ENCODE results near the gene PIK3C3. TPM values are rescaled to one million over a fixed set of nuclear protein-coding genes. Genes with fewer than 3 reads are reported as not detected.

The PIK3C3 gene
- total and polyA plus RNA-seq, 5 donors = 18.0 to 40.6 (median 38.7) TPM

DNA sequence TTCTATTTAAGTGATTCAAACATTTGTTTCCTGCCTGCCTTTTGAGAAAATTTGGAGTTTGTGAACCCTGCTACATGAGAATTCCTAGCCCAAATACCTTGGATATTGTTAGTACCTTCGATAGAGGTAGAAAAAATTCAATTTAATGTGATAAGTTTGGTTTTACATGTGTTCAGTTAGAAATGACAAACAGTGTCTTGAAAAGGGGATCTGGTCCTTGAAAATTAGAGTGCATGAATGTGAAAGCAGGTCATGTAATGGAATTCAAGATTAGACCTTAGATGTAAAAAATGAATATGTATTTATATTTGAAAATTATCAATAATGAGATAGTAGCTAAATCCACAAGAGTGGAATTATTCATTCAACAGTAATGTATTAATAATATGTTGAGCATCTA lies 70.5 kb downstream of the PIK3C3 start:
- no peak for DNase-seq
- WGBS = 93% methylated on average over 1 of the region's 1 CpG

DNA sequence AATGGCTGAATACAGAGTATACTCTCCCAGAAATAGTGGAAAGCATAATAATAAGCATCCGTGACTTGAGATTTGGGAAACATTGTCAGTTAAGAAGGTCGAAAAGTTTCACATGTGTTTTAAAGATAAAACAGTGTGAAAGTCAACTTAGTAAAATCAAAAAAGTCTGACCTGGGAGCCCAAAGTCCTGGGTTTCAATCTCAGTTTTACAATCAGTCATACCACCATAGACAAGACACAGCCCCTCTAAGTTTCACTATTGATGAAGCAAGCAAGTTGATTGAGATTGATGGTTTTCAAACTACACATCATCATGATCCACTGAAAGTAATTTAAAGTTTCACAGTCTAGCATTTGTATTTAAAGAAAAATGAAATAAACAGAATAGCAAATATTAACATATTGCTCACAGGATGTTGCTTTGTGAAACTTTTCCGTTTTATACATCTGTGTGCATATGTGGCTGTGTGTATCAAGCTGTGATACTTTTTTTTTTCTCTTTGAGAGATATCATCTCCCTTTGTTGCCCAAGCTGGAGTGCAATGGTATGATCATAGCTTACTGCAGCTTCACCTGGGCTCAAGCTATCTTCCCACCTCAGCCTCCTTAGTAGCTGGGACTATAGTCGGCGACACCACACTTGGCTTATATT lies 71.1 kb downstream of the PIK3C3 start:
- no peak overlapping the region for H3K4me3 ChIP-seq (ENCODE audit: low read length)
- no peaks in the 10 kb centered on the region for H3K4me1 ChIP-seq (ENCODE audit: control insufficient read depth, insufficient read depth, low read length)
- H3K27ac ChIP-seq (ENCODE audit: low read length) = no peak overlapping the region
- intact Hi-C loops (cut with DNase I) = no loop called here
- no peak for ATAC-seq
- H3K27me3 ChIP-seq (ENCODE audit: control insufficient read depth, insufficient read depth) = no peaks in the 10 kb centered on the region
- H3K9me3 ChIP-seq (ENCODE audit: control insufficient read depth, low read length) = no peaks in the 10 kb centered on the region
- no peak for DNase-seq
- WGBS = 93% methylated on average over 5 of the region's 5 CpGs

More for the DNA sequence above, 70.5 kb downstream of the PIK3C3 start:
- Histone ChIP-seq H3K9me3 (ENCODE audit: control insufficient read depth, low read length) (no peaks in the 10 kb centered on the region), H3K27ac (ENCODE audit: low read length) (no peak overlapping the region), H3K4me3 (ENCODE audit: low read length) (no peak overlapping the region), H3K4me1 (ENCODE audit: control insufficient read depth, insufficient read depth, low read length) (no peaks in the 10 kb centered on the region), H3K27me3 (ENCODE audit: control insufficient read depth, insufficient read depth) (no peaks in the 10 kb centered on the region)
- intact Hi-C loops (cut with DNase I) = no loop called here
- no peak for ATAC-seq

DNA sequence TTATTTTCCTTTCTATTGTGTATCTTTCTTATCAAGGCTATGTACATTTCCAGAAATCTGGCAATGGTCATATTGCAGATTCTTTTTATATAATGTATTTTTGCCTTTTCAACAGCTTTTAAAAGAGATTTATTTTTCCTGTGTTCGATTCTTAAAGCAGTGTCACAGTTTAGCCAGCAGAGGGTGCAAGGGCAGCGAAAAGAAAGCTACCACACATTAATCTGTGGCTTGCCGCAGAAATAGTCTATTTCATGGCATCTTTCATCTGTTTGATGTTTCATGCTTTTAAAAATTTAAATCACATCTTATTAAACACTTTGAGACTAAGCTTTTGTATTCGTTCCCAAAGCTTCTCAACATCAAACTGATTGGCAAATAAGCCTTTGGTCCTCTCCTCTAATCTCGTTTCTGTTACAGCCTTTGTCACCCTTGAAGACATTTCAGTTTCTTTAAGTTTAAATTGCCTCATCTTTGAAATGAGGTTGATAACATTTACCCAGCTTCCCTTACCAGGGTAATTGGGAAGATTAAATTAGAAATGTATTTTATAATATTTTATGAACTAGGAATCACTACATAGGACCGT lies 73.3 kb downstream of the PIK3C3 start:
- H3K27me3 ChIP-seq (ENCODE audit: control insufficient read depth, insufficient read depth) = no peaks in the 10 kb centered on the region
- WGBS = 52% methylated on average over 6 of the region's 6 CpGs
- intact Hi-C loops (cut with DNase I) = no loop called here
- ATAC-seq = no peak
- H3K9me3 ChIP-seq (ENCODE audit: control insufficient read depth, low read length) = no peaks in the 10 kb centered on the region
- H3K4me3 ChIP-seq (ENCODE audit: low read length) = no peak overlapping the region
- H3K27ac ChIP-seq (ENCODE audit: low read length) = no peak overlapping the region
- no peak for DNase-seq
- no peaks in the 10 kb centered on the region for H3K4me1 ChIP-seq (ENCODE audit: control insufficient read depth, insufficient read depth, low read length)

DNA sequence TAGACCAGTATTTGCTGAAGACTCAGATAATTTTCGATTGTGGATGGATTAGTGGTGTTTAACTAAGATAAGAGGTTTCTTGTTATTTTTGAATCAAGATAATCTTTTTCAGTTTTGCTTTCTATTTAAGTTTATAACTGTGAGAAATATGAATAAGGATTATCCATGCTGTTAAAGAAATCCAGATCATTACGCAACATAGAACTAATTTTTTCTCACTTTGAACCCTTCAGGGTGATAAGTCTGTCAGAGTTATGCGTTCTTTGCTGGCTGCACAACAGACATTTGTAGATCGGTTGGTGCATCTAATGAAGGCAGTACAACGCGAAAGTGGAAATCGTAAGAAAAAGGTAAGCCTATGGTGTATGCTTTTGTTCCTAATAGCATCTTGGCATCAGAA lies 74.1 kb downstream of the PIK3C3 start:
- no peak overlapping the region for H3K27ac ChIP-seq (ENCODE audit: low read length)
- no peaks in the 10 kb centered on the region for H3K9me3 ChIP-seq (ENCODE audit: control insufficient read depth, low read length)
- 93% methylated on average over 7 of the region's 7 CpGs for WGBS
- ATAC-seq (no peak), DNase-seq (no peak)
- no peak overlapping the region for H3K4me3 ChIP-seq (ENCODE audit: low read length)
- intact Hi-C loops (cut with DNase I) = no loop called here
- no peaks in the 10 kb centered on the region for H3K4me1 ChIP-seq (ENCODE audit: control insufficient read depth, insufficient read depth, low read length)
- H3K27me3 ChIP-seq (ENCODE audit: control insufficient read depth, insufficient read depth) = no peaks in the 10 kb centered on the region

DNA sequence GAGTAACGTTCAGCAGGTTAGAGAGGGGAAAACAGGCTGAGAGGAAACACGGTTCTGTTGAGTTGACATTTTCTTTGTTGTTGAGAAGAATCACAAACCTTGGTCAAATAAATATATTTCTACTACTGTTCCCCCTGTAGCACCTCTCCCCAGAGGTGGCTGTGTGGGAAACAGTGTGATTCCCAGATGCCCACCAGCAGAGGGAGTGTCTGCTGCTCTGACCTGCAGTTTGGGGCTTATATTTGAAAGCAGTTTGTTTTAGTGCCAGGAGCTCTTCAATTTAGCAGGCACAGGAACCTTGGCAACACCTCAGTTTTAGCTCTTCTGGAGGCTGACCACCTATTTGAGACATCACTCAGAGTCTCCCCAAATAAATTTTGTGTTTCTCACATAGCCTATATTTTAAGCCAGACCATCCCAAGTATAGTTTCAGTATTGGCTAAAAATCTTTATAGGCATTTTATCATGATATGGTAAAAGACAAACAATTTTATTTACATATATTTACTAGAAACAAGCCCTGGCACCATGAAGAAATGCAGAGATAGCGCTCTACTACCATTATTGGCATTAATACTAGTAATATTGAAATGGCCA lies 75.7 kb downstream of the PIK3C3 start:
- Histone ChIP-seq H3K27ac (ENCODE audit: low read length) (no peak overlapping the region), H3K4me3 (ENCODE audit: low read length) (no peak overlapping the region), H3K27me3 (ENCODE audit: control insufficient read depth, insufficient read depth) (no peaks in the 10 kb centered on the region), H3K9me3 (ENCODE audit: control insufficient read depth, low read length) (no peaks in the 10 kb centered on the region), H3K4me1 (ENCODE audit: control insufficient read depth, insufficient read depth, low read length) (no peaks in the 10 kb centered on the region)
- WGBS = 82% methylated on average over 3 of the region's 3 CpGs
- no peak for DNase-seq
- no peak for ATAC-seq
- intact Hi-C loops (cut with DNase I) = no loop called here

DNA sequence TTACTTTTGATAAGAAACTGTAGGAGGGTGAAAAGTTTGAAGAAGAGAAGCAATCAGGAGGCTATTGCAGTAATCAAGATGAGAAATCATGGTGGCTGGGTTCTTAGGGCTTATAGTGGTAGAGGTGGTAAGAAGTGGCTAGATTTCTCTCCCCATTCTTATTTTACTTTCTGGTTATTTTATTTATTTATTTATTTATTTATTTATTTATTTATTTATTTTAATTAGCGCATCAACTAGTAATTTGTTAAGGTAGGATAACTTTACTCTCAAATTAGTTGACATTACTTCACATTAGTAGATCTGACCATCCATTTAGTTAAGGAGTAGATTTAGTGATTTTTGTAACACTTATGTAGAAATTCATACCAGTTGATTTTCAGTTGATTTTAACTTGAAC lies 77.4 kb downstream of the PIK3C3 start:
- Histone ChIP-seq H3K27me3 (ENCODE audit: control insufficient read depth, insufficient read depth) (no peaks in the 10 kb centered on the region), H3K27ac (ENCODE audit: low read length) (no peak overlapping the region), H3K4me1 (ENCODE audit: control insufficient read depth, insufficient read depth, low read length) (no peaks in the 10 kb centered on the region), H3K4me3 (ENCODE audit: low read length) (no peak overlapping the region), H3K9me3 (ENCODE audit: control insufficient read depth, low read length) (no peaks in the 10 kb centered on the region)
- no peak for DNase-seq
- WGBS = 100% methylated on average over 1 of the region's 1 CpG
- no peak for ATAC-seq
- intact Hi-C loops (cut with DNase I) = no loop called here

DNA sequence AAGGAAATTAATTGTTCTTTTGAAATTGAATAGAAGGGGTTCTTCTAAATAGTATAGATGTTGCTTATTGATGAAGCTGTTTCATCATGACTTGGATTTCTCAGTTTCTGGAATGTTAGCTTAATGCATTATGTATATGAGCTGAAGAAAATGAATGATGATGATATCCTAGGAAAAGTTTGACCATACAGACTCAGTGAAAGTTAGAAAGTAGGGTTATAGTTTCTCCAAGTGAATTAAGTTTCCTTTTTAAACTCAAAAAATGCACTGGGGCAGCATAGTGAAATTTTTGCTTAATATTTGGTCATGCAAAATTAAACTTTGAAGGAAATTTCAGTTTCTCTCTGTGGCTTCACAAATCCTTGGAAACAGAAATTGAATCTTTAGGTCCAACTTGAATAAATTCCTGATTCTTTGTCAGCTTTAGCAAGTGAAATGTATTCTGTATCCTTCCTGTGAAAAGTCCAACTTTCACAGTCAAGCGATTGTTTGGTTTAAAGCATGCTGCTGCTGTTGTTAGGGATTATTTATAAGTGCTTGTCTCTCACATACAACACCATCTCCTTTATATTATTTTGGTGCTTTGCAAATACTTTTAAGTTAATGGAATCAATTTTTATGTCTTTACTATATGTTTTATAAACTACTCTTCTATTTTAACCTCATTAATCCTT lies 78.2 kb downstream of the PIK3C3 start:
- no peak for ATAC-seq
- H3K4me3 ChIP-seq (ENCODE audit: low read length) = no peak overlapping the region
- no peak overlapping the region for H3K27ac ChIP-seq (ENCODE audit: low read length)
- H3K4me1 ChIP-seq (ENCODE audit: control insufficient read depth, insufficient read depth, low read length) = no peaks in the 10 kb centered on the region
- no peaks in the 10 kb centered on the region for H3K9me3 ChIP-seq (ENCODE audit: control insufficient read depth, low read length)
- no peaks in the 10 kb centered on the region for H3K27me3 ChIP-seq (ENCODE audit: control insufficient read depth, insufficient read depth)
- 86% methylated on average over 1 of the region's 1 CpG for WGBS
- no peak for DNase-seq
- intact Hi-C loops (cut with DNase I) = no loop called here

DNA sequence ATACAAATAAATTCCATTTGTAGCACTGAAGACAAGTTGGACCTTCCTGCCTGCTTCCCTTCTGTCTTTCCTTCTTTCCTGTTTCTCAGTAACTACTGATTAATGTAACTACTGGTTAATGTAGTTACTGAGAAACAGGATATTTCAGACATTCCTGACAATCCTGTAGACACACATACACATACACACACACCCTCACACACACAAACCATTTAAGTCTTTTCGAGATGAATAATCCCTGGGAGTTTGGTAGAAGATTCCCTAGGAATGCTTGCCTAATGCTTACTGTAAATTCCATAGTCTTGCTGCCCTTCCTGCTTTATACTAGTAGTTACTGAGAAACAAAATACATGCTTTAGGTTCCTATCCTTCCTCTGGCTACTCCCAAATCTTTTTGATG lies 83.9 kb downstream of the PIK3C3 start:
- Histone ChIP-seq H3K4me3 (ENCODE audit: low read length) (no peak overlapping the region), H3K9me3 (ENCODE audit: control insufficient read depth, low read length) (no peaks in the 10 kb centered on the region), H3K27me3 (ENCODE audit: control insufficient read depth, insufficient read depth) (no peaks in the 10 kb centered on the region), H3K27ac (ENCODE audit: low read length) (no peak overlapping the region), H3K4me1 (ENCODE audit: control insufficient read depth, insufficient read depth, low read length) (no peaks in the 10 kb centered on the region)
- DNase-seq = no peak
- 56% methylated on average over 1 of the region's 1 CpG for WGBS
- intact Hi-C loops (cut with DNase I) = no loop called here
- ATAC-seq = no peak

DNA sequence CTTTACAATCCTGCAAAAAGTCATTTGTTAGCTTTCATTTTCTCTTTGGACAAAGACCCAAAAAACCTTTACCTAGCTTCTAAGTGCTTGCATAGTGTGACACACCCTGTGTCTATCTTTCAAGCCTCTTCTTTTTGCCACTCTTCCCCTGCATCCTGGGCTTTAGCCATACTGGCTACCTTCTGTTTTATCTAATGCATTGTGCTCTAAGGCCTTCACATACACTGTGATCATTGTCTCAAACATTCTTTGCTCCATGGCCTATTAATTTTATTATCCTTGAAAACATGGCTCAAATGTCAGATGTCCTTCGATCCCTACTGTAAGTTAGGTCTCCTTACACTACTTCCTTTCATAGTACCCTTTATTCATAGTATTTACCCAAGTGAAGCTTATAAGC lies 84.4 kb downstream of the PIK3C3 start:
- Histone ChIP-seq H3K27me3 (ENCODE audit: control insufficient read depth, insufficient read depth) (no peaks in the 10 kb centered on the region), H3K27ac (ENCODE audit: low read length) (no peak overlapping the region), H3K9me3 (ENCODE audit: control insufficient read depth, low read length) (no peaks in the 10 kb centered on the region), H3K4me1 (ENCODE audit: control insufficient read depth, insufficient read depth, low read length) (no peaks in the 10 kb centered on the region), H3K4me3 (ENCODE audit: low read length) (no peak overlapping the region)
- 92% methylated on average over 1 of the region's 1 CpG for WGBS
- DNase-seq = no peak
- no peak for ATAC-seq
- intact Hi-C loops (cut with DNase I) = no loop called here

DNA sequence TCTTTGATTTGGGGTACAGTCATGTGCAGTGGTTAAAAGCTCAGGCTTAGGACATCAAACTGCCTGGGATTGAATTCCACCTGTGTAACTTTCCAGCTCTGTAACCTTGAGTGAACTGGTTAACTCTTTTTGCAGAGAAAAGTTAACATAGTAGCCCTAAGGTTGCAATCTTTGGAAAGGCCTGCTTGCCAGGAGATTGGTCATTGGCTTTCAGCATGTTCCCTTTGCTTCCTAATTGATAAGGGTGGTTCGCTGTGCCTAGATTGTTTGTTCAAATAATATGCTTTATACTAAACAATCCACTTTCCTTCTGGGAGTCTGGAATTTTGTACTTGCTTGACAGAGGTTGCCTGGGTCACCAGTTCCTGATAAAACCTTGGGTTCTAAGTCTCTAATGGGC lies 86.8 kb downstream of the PIK3C3 start:
- ATAC-seq (peak in 1 of 2 donors; percentile 51), DNase-seq (no peak)
- no peaks in the 10 kb centered on the region for H3K27me3 ChIP-seq (ENCODE audit: control insufficient read depth, insufficient read depth)
- H3K9me3 ChIP-seq (ENCODE audit: control insufficient read depth, low read length) = no peaks in the 10 kb centered on the region
- no peaks in the 10 kb centered on the region for H3K4me1 ChIP-seq (ENCODE audit: control insufficient read depth, insufficient read depth, low read length)
- intact Hi-C loops (cut with DNase I) = no loop called here
- 41% methylated on average over 1 of the region's 1 CpG for WGBS
- no peak overlapping the region for H3K4me3 ChIP-seq (ENCODE audit: low read length)
- no peak overlapping the region for H3K27ac ChIP-seq (ENCODE audit: low read length)

DNA sequence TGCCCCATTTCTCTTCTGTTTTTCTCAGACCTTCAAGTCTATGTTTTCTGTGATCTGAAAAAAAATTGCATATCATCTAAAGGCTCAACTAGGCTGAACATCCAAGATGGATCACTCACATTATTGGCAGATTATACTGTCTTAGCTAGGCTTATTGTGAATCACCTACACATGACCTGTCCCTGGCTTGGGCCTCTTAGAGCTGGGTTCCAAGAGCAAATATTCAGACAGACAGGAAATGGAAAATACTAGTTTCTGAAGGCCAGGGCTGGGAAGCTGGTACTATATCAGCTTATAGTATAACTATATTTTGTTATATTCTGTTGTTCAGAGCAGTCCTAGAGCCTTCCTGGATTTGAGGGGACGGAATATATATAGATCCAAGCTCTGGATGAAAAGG lies 90.3 kb downstream of the PIK3C3 start:
- 97% methylated on average over 1 of the region's 1 CpG for WGBS
- no peaks in the 10 kb centered on the region for H3K4me1 ChIP-seq (ENCODE audit: control insufficient read depth, insufficient read depth, low read length)
- no peaks in the 10 kb centered on the region for H3K27me3 ChIP-seq (ENCODE audit: control insufficient read depth, insufficient read depth)
- DNase-seq (no peak), ATAC-seq (no peak)
- H3K27ac ChIP-seq (ENCODE audit: low read length) = no peak overlapping the region
- H3K9me3 ChIP-seq (ENCODE audit: control insufficient read depth, low read length) = no peaks in the 10 kb centered on the region
- no peak overlapping the region for H3K4me3 ChIP-seq (ENCODE audit: low read length)
- intact Hi-C loops (cut with DNase I) = no loop called here
